ENCODE results near the gene GALR3.

GRCh38 chr22:37844904-37845329, 21.7 kb downstream of the GALR3 start:
- TF ChIP-seq CTCF (IDR thresholded peaks at IDR 0.05) (no peak), POLR2A (IDR thresholded peaks at IDR 0.05) (no peak)

Measured in uterus (tissue), 2 donors.